K562 (cell line): ENCODE data around the gene CBX3. TPM values are rescaled to one million over a fixed set of nuclear protein-coding genes. Genes with fewer than 3 reads are reported as not detected.

Source experiments
- ADNP ChIP-seq: fragments of 200-800 bp; sonication (Bioruptor generic); IDR thresholded peaks from 2 replicates; pipeline ENCODE4 v1.6.1; 2016; ENCODE audit warnings: missing genetic modification characterization, missing compliant biosample characterization
- CEBPB ChIP-seq: fragments of 450-650 bp; IDR thresholded peaks from 2 replicates; pipeline ENCODE4 v1.6.1; 2016; ENCODE audit warnings: missing genetic modification characterization, missing compliant biosample characterization
- KDM1A ChIP-seq, 2 experiments: fragments of 450-650 bp; IDR thresholded peaks; 2 replicates each; pipeline ENCODE4 v1.6.1; 2016; ENCODE audit warnings: mild to moderate bottlenecking in 2 of 2
- MXI1 ChIP-seq: IDR thresholded peaks from 2 replicates; pipeline ENCODE4 v1.6.1; 2011; ENCODE audit warnings: low read depth, mild to moderate bottlenecking, improper control_type of control experiment, low read length
- MYC ChIP-seq, 2 experiments: fragments of 250-450 bp in 1 of 2; sonication (Bioruptor Pico) in 1 of 2; IDR thresholded peaks; 2 replicates each; pipeline versions ENCODE4 v1.5.1 to v1.6.1; 2012 to 2021; ENCODE audit warnings: low read depth in 2 of 2, borderline replicate concordance in 1 of 2, improper control_type of control experiment in 1 of 2, low read length in 1 of 2, mild to moderate bottlenecking in 1 of 2, moderate library complexity in 1 of 2
- NELFE ChIP-seq: IDR thresholded peaks from 2 replicates; pipeline ENCODE4 v1.6.1; 2011; ENCODE audit warnings: mild to moderate bottlenecking; ENCODE audit not compliant: insufficient read depth, insufficient read length
- OTX1 ChIP-seq: fragments of 450-650 bp; formaldehyde crosslinking; IDR thresholded peaks from 2 replicates; pipeline ENCODE4 v1.4.0; 2022; ENCODE audit warnings: mild to moderate bottlenecking
- PHF8 ChIP-seq: fragments of 200-600 bp; sonication (generic); IDR thresholded peaks from 2 replicates; pipeline ENCODE4 v1.6.1; 2012; ENCODE audit warnings: mixed run types, mild to moderate bottlenecking, inconsistent platforms, low read length, moderate library complexity, borderline replicate concordance
- POLR2AphosphoS5 ChIP-seq: IDR thresholded peaks from 2 replicates; pipeline ENCODE4 v1.6.1; 2011; ENCODE audit warnings: mild to moderate bottlenecking, low read depth, low read length, moderate library complexity; ENCODE audit not compliant: control insufficient read depth, insufficient read depth
- POLR2G ChIP-seq: fragments of 200-400 bp; formaldehyde crosslinking; IDR thresholded peaks from 2 replicates; pipeline ENCODE4 v1.6.1; 2017; ENCODE audit warnings: low read depth, mild to moderate bottlenecking, antibody characterized with exemption, low read length, moderate library complexity
- RBM22 ChIP-seq: fragments of 200-400 bp; formaldehyde crosslinking; IDR thresholded peaks from 2 replicates; pipeline ENCODE4 v1.6.1; 2018; ENCODE audit warnings: low read length, low read depth; ENCODE audit not compliant: poor library complexity, severe bottlenecking
- SP2 ChIP-seq: IDR thresholded peaks from 2 replicates; pipeline ENCODE4 v1.6.1; 2011; ENCODE audit warnings: mild to moderate bottlenecking, low read depth, low read length, moderate library complexity; ENCODE audit not compliant: poor library complexity, severe bottlenecking; ENCODE audit errors: extremely low read depth
- SRSF1 ChIP-seq: fragments of 200-400 bp; formaldehyde crosslinking; IDR thresholded peaks from 2 replicates; pipeline ENCODE4 v1.6.1; 2017; ENCODE audit warnings: mild to moderate bottlenecking, low read depth, low read length, moderate library complexity
- SUPT5H ChIP-seq: fragments of 450-650 bp; IDR thresholded peaks from 2 replicates; pipeline ENCODE4 v1.6.1; 2016
- THRAP3 ChIP-seq: fragments of 450-650 bp; IDR thresholded peaks from 2 replicates; pipeline ENCODE4 v1.6.1; 2016; ENCODE audit warnings: mild to moderate bottlenecking, inconsistent platforms, borderline replicate concordance
- THRB ChIP-seq: fragments of 450-650 bp; formaldehyde crosslinking; conservative IDR thresholded peaks from 2 replicates; pipeline ENCODE4 v1.4.0; 2022; ENCODE audit warnings: mild to moderate bottlenecking, missing genetic modification characterization
- ZNF3 ChIP-seq: fragments of 250-450 bp; sonication (Bioruptor Pico); IDR thresholded peaks from 2 replicates; pipeline ENCODE4 v1.5.0; 2021; ENCODE audit warnings: mild to moderate bottlenecking, moderate library complexity
- ZNF431 ChIP-seq: sonication (generic); formaldehyde crosslinking; IDR thresholded peaks from 2 replicates; pipeline ENCODE4 v1.8.0; 2022; ENCODE audit warnings: mild to moderate bottlenecking, missing genetic modification reagents
- polyA plus RNA-seq, 8 experiments: library from polyadenylated mRNA; depleted of rRNA in 4 of 8; stranded (reverse) in 5 of 8; unstranded in 3 of 8; fragments of >200 nt; fragmentation: Nextera tagmentation in 2 of 8; fragmentation: Illumina TruSeq in 1 of 8; extraction: Ambion mirVana in 2 of 8; extraction: Trizol in 1 of 8; gene quantifications; 2 replicates each; pipeline versions ENCODE4 v1.2.1 to v1.2.3, GENCODE V29; 2011 to 2014; ENCODE audit warnings: inconsistent platforms in 1 of 8, missing spikeins in 1 of 8
- total RNA-seq, 7 experiments: library from RNA; depleted of rRNA in 6 of 7; stranded (reverse); fragments of >200 nt in 6 of 7; fragmentation: Illumina TruSeq in 2 of 7; extraction: Trizol in 2 of 7; gene quantifications; 2 replicates each; pipeline versions ENCODE4 v1.2.1 to v1.2.3, GENCODE V29; 2011 to 2021; ENCODE audit warnings: low replicate concordance in 1 of 7

The CBX3 gene
- total and polyA plus RNA-seq, 9 of the 15 experiments (the other 6 are each of a cell fraction or from before 2014, with no cell fraction given) = 198 to 413 (median 328) TPM

- TF ChIP-seq SP2 (no peak), NELFE (no peak), KDM1A (IDR thresholded peaks at IDR 0.05) (peak in 1 of 2 experiments; percentile 26; a peak in 1 of 4 replicates), OTX1 (CRISPR knock-in tag) (0 out of 2 replicates have a peak, but pooled peaks have one; percentile 15), ZNF431 (peak; percentile 67; the same call in 1 of the 2 replicates), ZNF3 (CRISPR knock-in tag) (no peak; the same call in 1 of the 2 replicates), MYC (IDR thresholded peaks at IDR 0.05; ENCODE audit: low read depth, low read length) (no peak), MYC (CRISPR knock-in tag; IDR thresholded peaks at IDR 0.05; ENCODE audit: borderline replicate concordance, low read depth) (no peak; the same call in 1 of the 2 replicates), THRAP3 (0 out of 2 replicates have a peak, but pooled peaks have one; percentile 69), SUPT5H (peak; percentile 38), THRB (peak; percentile 93), PHF8 (no peak), POLR2G (peak; percentile 57), MXI1 (peak; percentile 23; the same call in 1 of the 2 replicates), POLR2AphosphoS5 (peak; percentile 55), ADNP (tag) (0 out of 2 replicates have a peak, but pooled peaks have one; percentile 39), RBM22 (peak; percentile 57), CEBPB (tag) (peak; percentile 91), SRSF1 (no peak)
Observed at GRCh38 chr7:26188957-26189541, 12.5 kb upstream of the CBX3 start (continued).
